Measurements from ENCODE around the gene CCHCR1.

The CCHCR1 gene

DNA sequence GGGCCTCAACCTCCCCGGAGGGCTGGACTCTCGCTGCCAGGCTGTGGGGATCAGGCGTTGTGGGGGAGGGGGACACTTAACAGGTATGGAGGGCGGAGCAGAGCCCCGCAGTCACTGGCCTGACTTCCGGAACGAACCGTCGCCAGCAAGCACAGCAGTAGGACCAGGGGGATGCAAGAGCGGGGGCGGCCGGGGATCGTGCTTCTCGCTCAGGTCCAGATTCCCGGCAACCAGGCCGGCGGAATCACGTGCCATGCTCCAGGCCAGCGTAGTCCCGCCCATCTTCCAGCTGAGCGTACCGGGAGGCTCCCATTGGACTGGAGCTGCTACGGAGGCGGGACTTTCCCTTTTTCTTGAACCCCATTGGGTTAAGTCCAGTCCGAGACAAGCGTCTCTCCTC is 22.9 kb upstream of the CCHCR1 start:
- ChIA-PET CTCF (no interaction called here), POLR2A (no interaction called here)
- TF ChIP-seq FOXA1 (IDR thresholded peaks at IDR 0.05) (no peak), ELF4 (IDR thresholded peaks at IDR 0.05) (no peak)
- peak; percentile 28 for DNase-seq (ENCODE audit: extremely low spot score)

- no peak for DNase-seq (ENCODE audit: extremely low spot score)
- CTCF ChIA-PET = no interaction called here
- POLR2A ChIA-PET = interaction anchor here (2.0 kb wide), 1 partner anchor 21 kb away, joined by 6 read pairs; no protein-coding TSS in a partner anchor
Observed at GRCh38 chr6:31179896-31180295, 22.3 kb upstream of the CCHCR1 start.

GRCh38 chr6:31179042-31179386 is 21.4 kb upstream of the CCHCR1 start:
- POLR2A ChIA-PET = interaction anchor here (2.0 kb wide), 1 partner anchor 20 kb away, joined by 6 read pairs; no protein-coding TSS in a partner anchor
- DNase-seq (ENCODE audit: extremely low spot score) = no peak
- TF ChIP-seq ARNT (IDR thresholded peaks at IDR 0.05) (no peak), NFRKB (IDR thresholded peaks at IDR 0.05) (no peak), LEF1 (IDR thresholded peaks at IDR 0.05; ENCODE audit: borderline replicate concordance) (no peak), FOXA1 (IDR thresholded peaks at IDR 0.05) (no peak), L3MBTL2 (conservative IDR thresholded peaks at IDR 0.05) (no peak), FOXM1 (IDR thresholded peaks at IDR 0.05; ENCODE audit: borderline replicate concordance) (no peak), CTBP1 (IDR thresholded peaks at IDR 0.05; ENCODE audit: borderline replicate concordance) (no peak), PKNOX1 (IDR thresholded peaks at IDR 0.05) (no peak), SUZ12 (IDR thresholded peaks at IDR 0.05) (no peak), ELF4 (IDR thresholded peaks at IDR 0.05) (no peak), TARDBP (IDR thresholded peaks at IDR 0.05) (no peak), SP1 (IDR thresholded peaks at IDR 0.05) (no peak), FOXK2 (IDR thresholded peaks at IDR 0.05) (no peak), BHLHE40 (IDR thresholded peaks at IDR 0.05; ENCODE audit: borderline replicate concordance) (no peak), ZNF384 (IDR thresholded peaks at IDR 0.05) (no peak), HDGF (IDR thresholded peaks at IDR 0.05; ENCODE audit: borderline replicate concordance) (no peak)
- CTCF ChIA-PET = no interaction called here

More at GRCh38 chr6:31179896-31180295, 22.3 kb upstream of the CCHCR1 start:
- TF ChIP-seq ARNT (IDR thresholded peaks at IDR 0.05) (no peak), ELF4 (IDR thresholded peaks at IDR 0.05) (no peak)

- POLR2A ChIA-PET = interaction anchor here (2.0 kb wide), 1 partner anchor 19 kb away, joined by 6 read pairs; no protein-coding TSS in a partner anchor
- CTCF ChIA-PET = no interaction called here
- no peak for DNase-seq (ENCODE audit: extremely low spot score)
- TF ChIP-seq SP1 (IDR thresholded peaks at IDR 0.05) (no peak), HDGF (IDR thresholded peaks at IDR 0.05; ENCODE audit: borderline replicate concordance) (no peak), L3MBTL2 (conservative IDR thresholded peaks at IDR 0.05) (no peak), FOXM1 (IDR thresholded peaks at IDR 0.05; ENCODE audit: borderline replicate concordance) (no peak), PKNOX1 (IDR thresholded peaks at IDR 0.05) (no peak), TARDBP (IDR thresholded peaks at IDR 0.05) (no peak), ZNF384 (IDR thresholded peaks at IDR 0.05) (no peak), NFRKB (IDR thresholded peaks at IDR 0.05) (no peak), FOXA1 (IDR thresholded peaks at IDR 0.05) (no peak), BHLHE40 (IDR thresholded peaks at IDR 0.05; ENCODE audit: borderline replicate concordance) (no peak), FOXK2 (IDR thresholded peaks at IDR 0.05) (no peak), ELF4 (IDR thresholded peaks at IDR 0.05) (no peak), LEF1 (IDR thresholded peaks at IDR 0.05; ENCODE audit: borderline replicate concordance) (no peak)
Observed at GRCh38 chr6:31178143-31179041, 20.8 kb upstream of the CCHCR1 start.

DNA sequence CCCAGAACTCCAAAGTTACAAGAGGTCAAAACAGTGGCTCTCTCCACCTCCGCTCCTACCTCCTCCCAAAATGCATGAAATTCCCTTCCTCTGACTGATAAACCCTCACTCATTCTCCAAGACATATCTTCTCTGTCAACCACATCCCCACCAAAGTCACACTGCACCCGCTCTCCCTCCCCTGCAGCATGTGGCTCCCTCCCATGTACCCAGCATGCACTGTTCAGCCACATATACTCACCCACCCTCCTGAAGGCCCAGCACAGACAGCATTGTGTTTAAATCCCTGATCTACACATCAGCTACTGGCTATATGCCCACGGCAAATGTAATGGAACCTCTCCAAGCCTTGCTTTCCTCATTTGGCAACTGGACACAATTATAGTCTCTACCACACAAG is 18.4 kb upstream of the CCHCR1 start:
- CTCF ChIA-PET = no interaction called here
- POLR2A ChIA-PET = interaction anchor here (1.0 to 1.8 kb wide), 2 partner anchors 18 to 287 kb away, joined by 3 to 7 read pairs; partner anchors contain the start of gene TCF19

More for the DNA sequence above, 18.4 kb upstream of the CCHCR1 start:
- TF ChIP-seq BHLHE40 (IDR thresholded peaks at IDR 0.05; ENCODE audit: borderline replicate concordance) = no peak
- no peak for TF ChIP-seq NFRKB (IDR thresholded peaks at IDR 0.05)
- no peak for TF ChIP-seq LEF1 (IDR thresholded peaks at IDR 0.05; ENCODE audit: borderline replicate concordance)
- no peak for TF ChIP-seq L3MBTL2 (conservative IDR thresholded peaks at IDR 0.05)
- TF ChIP-seq ELF4 (IDR thresholded peaks at IDR 0.05) = no peak
- TF ChIP-seq SP1 (IDR thresholded peaks at IDR 0.05) = no peak
- no peak for TF ChIP-seq CTBP1 (IDR thresholded peaks at IDR 0.05; ENCODE audit: borderline replicate concordance)
- TF ChIP-seq FOXA1 (IDR thresholded peaks at IDR 0.05) = no peak
- no peak for TF ChIP-seq TARDBP (IDR thresholded peaks at IDR 0.05)
- no peak for TF ChIP-seq PKNOX1 (IDR thresholded peaks at IDR 0.05)
- TF ChIP-seq FOXK2 (IDR thresholded peaks at IDR 0.05) = no peak
- TF ChIP-seq HDGF (IDR thresholded peaks at IDR 0.05; ENCODE audit: borderline replicate concordance) = no peak
- no peak for DNase-seq (ENCODE audit: extremely low spot score)

Measured in HEK293T (cell line).